ENCODE measurements around the gene SLC25A13.

- TF ChIP-seq POLR2AphosphoS5 (IDR thresholded peaks at IDR 0.05; ENCODE audit: low read depth, low read length) (no peak), TAF1 (IDR thresholded peaks at IDR 0.05; ENCODE audit: low read depth, low read length) (no peak), POLR2A (IDR thresholded peaks at IDR 0.05; ENCODE audit: low read depth, low read length) (no peak), PAX5 (IDR thresholded peaks at IDR 0.05; ENCODE audit: insufficient read depth, low read length, severe bottlenecking) (no peak)
These were observed 154.5 kb downstream of the SLC25A13 start for GRCh38 chr7:96167424-96167823.

Data from GM12891 (cell line).